Measurements from ENCODE around the gene CCDC144A.
"Not testable (repeated sequence)": the region's sequence is repeated elsewhere in the genome, so short reads cannot be mapped to it uniquely, and the experiment has no call there.

CCDC144A gene, protein sequence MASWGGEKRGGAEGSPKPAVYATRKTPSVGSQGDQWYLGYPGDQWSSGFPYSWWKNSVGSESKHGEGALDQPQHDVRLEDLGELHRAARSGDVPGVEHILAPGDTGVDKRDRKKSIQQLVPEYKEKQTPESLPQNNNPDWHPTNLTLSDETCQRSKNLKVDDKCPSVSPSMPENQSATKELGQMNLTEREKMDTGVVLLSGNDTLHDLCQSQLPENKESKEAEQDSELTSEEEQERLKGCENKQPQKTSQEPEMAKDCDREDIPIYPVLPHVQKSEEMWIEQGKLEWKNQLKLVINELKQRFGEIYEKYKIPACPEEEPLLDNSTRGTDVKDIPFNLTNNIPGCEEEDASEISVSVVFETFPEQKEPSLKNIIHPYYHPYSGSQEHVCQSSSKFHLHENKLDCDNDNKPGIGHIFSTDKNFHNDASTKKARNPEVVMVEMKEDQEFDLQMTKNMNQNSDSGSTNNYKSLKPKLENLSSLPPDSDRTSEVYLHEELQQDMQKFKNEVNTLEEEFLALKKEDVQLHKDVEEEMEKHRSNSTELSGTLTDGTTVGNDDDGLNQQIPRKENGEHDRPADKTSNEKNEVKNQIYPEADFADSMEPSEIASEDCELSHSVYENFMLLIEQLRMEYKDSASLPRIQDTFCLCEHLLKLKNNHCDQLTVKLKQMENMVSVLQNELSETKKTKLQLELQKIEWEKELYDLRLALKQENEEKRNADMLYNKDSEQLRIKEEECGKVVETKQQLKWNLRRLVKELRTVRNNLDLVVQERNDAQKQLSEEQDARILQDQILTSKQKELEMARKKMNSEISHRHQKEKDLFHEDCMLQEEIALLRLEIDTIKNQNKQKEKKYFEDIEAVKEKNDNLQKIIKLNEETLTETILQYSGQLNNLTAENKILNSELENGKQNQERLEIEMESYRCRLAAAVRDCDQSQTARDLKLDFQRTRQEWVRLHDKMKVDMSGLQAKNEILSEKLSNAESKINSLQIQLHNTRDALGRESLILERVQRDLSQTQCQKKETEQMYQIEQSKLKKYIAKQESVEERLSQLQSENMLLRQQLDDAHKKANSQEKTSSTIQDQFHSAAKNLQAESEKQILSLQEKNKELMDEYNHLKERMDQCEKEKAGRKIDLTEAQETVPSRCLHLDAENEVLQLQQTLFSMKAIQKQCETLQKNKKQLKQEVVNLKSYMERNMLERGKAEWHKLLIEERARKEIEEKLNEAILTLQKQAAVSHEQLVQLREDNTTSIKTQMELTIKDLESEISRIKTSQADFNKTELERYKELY (N-terminal part only)

DNA sequence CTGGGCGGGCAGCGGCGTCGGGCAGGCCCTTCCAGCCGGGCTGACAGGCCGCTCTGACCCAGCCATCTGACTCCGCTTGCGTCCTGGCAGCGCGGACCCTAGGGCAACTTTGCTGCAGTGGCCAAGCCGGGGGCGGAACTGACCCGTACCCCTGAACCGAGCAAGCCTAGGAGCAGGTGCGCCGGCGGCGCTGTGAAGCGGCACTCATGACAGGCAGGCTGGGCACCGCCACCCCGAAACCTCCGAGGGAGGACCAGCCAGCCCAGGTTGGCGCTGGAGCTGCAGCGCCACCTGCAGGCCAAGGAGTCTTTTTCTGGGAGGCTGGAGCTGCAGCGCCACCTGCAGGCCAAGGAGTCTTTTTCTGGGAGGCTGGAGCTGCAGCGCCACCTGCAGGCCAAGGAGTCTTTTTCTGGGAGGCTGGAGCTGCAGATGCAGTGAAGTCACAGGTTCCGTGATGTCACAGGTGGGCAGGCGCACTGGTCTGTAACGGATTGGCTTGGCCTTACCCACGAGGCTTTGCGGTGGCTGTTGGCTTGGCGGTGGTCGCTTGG is at the start of gene CCDC144A:
Gene CCDC144A, plus strand, starts transcription at position 511 of the 551 bp plus-strand sequence. CDS start 160 bp downstream, outside the sequence.
- DNase-seq = peak; percentile 24

DNA sequence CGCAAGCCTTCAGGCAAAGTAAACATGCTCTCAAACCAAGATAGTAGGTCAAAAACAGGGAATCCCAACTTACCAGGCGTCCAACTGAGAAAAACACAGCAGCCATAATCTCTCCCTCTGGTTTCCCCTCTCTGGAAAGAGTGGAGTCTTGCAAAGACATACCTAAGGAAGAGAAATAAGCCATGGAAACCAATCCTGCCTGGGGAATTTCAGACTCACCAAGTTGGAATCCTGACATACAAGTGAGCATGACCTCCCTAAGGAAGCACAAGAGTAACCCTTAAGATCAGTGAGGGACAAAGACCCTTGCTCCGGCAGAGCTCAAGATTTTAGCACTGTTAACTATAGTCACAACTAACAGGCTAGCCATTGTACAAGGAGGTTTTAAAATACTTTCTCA is 40.5 kb upstream of the CCDC144A start:
- DNase-seq = no peak

DNA sequence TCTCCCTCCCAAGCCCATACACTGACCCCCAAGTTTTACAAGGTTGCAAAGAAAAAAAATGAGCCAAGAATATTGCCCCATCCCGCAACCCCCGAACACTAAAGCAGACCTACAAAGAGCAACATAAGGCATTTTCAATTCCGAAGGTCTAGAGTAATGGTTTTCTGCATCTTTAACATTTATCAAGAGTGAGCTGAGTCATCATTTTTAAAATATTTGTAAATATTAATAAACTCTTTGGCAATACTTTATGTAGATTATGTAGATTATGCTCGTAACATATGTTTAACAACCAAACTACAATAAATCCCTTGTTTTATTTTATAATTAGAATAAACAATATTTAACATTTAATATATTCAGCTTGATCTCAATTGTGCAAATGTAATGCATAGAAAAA is 37.8 kb upstream of the CCDC144A start:
- DNase-seq = no peak

DNA sequence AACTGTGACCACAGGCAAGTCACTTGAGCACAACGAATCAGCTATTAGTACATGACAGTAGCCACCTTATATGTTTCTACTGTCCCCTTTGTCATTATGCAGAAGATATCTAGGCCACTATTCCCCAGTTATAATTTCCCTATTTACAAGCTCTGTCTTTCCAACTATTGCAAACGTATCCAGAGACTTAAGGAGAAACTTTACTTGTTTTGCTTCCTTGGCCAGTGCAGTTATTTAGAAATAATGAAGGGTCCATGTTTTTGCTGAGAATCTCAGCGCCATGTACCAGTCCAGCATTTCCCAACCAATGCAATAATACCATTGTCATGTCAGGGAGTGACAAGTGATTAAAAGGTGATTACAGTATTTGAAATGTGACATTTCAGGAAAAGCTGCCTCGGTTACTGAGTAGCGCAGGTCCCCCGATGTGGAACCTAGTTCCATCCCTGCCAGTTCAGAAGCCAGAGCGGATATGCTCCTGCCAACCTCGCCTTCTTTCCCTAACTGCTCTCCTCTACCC is 37.1 kb upstream of the CCDC144A start:
- DNase-seq = no peak

DNA sequence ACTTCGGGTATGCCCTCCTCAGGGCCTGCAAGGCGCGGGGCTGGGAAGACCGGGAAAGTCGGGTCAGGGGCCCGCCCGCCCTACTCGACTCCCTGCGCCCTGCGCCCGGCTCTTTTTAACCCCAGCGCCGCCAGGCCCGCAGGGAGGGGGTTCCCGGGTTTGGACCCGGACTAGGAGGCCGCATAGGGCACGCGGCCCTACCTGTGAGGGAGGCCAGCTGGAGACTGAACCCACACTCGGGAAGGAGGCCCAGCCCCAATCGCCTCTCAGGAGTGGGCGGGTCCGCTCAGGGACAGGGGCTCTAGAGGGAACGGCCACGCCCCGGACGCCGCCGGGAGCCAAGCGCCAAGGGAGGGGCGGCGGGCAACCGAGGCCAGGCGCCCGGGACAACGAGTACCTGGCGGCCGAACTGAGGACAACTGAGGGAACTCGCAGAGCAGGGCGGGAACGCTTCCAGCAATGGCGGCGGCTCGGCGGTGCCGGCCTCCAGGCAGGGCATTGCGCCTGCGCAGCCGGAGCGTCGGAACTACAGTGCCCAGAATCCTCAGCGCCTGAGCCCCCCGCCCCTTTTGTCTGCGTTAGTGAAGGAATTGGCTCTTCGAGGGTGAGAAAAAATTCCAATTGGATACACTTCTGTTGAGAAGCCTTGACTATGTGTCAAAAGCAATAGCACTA is 36.5 kb upstream of the CCDC144A start, which contains the start of gene ZNF624:
Gene ZNF624, minus strand, starts transcription at position 484 of the 675 bp plus-strand sequence.
- peak; percentile 86 for DNase-seq

DNA sequence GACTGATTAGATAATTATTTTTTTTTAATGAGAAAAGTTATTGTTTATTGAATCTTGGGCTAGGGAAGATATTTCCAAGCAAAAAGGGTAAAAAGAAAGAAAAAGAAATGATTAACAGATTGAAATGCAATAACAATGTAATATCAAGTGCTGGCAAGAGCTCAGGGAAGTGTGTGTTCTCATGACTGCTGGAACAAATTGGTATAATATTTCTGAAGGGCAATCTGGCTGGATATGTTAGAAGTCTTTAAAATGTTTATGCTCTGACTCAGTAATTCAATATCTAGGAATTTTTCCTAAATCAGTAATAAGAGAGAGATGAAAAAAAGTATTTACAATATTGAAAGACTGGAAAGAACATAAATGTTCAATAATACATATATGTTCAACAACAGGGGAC is 28.8 kb upstream of the CCDC144A start:
- no peak for DNase-seq

DNA sequence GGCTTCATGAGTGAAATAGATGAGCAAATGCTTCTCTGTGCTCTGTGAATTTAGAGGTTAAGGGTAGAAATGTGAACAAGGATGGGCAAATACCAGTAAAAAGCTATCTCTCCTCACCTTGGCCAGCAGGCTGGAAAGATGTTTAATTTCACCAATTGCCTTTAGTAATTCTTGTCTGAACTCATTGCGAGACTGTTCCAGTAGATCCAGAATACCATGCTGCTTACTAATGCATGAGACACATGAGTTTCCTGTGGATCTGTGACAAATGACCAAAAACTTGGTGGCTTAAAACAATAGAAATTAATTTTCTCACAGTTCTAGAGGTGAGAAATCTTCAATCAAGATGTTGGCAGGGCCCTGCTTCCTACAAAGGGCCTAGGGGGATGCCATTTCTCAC is 27.1 kb upstream of the CCDC144A start:
- no peak for DNase-seq

DNA sequence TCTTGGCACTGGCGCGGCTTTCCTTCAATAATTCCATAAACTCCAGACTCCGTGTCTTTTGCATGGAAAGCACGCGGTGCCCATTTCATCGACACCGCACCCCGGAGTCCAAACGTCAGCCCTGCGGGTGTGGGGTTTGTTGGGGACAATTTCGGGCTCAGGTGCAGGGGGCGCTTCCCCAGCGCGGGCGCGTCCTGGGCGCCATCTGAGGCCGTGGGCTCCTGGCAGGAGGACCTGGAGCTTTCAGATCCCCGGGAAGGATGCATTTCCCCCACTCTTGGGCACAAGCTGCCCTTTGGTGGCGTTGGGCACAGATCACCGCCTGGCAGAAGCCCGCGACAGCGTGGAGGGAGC is 23.5 kb upstream of the CCDC144A start:
- DNase-seq = not testable (repeated sequence)

DNA sequence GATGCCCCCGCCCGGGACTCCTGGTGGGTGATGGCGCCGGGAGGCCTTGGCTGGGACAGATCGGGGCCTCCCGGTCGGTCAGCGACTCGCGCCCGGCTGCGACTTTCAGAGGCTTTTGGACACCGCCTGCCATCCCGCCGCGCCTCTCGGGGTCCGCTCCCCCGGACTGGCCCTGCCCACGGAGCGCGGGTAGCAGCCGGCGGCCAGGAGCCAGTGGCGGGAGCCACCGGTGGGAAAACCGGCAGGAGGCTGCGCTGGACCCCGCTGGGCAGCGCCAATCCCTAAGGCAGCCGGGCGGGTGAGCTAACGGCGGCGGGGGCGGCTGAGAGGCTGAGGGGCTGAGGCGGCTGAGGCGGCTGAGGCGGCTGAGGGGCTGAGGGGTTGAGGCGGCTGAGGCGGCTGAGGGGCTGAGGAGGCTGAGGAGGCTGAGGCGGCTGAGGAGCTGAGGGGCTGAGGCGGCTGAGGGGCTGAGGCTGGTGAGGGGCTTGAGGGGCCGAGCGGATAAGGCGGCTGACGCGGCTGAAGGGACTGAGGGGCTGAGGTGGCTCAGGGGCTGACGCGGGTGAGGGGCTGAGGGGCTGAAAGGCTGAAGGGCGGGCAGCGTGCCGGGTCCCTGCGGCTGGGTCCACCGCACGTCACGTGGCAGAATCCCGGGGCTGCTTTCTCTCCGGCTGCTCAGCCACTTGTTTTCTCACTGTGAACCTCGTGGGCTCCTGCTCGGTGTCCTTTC is 23.0 kb upstream of the CCDC144A start:
- DNase-seq = not testable (repeated sequence)

DNA sequence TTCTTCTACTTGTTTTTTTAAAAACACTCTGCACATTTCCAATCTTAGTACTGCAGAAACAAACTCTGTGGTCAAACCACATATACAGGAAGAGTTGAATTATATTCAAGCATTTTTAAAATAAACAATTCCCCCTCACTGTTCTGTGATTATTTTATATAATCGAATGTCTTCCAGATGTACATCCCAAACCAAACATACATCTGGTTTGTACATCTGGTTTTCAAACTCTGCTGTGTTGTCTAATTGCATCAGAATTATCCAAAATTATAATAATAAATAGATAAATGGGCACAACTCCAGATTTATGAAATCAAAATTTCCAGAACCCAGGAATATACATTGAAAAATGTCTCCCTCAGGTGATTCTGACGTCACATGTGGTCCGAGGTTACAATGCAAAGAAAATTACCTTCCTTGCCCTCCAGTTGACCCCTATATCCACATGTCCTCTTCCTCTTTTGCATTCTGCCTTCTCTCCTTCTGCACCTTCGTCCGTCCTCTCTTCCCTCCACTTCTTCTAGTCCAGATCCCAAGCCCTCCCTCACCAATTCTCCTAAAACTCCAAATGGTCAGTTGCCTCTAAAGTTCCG is 13.3 kb upstream of the CCDC144A start:
- DNase-seq = no peak

DNA sequence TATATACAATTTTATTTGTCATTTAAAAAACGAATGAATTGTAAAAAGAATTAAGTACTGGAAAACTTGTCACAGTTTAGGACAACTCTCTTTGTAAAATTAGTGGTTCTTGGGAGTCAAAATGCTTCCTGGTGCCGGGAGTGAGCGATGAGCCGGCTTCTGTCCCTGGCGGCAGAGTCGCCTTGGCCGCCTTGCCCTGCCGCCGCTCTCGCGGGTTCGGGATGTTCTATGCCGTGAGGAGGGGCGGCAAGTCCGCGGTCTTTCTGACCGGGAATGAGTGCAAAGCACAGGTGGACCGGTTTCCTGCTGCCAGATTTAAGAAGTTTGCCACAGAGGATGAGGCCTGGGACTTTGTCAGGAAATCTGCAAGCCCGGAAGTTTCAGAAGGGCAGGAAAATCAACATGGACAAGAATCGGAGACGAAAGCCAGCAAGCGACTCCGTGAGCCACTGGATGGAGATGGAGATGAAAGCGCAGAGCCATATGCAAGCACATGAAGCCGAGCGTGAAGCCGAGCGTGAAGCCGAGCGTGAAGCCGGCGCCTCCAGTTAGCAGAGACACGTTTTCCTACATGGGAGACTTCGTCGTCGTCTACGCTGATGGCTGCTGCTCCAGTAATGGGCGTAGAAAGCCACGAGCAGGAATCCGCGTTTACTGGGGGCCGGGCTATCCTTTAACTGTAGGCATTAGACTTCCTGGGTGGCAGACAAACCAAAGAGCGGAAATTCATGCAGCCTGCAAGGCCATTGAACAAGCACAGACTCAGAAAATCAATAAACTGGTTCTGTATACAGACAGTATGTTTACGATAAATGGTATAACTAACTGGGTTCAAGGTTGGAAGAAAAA is 6.5 kb upstream of the CCDC144A start:
- DNase-seq = not testable (repeated sequence)

DNA sequence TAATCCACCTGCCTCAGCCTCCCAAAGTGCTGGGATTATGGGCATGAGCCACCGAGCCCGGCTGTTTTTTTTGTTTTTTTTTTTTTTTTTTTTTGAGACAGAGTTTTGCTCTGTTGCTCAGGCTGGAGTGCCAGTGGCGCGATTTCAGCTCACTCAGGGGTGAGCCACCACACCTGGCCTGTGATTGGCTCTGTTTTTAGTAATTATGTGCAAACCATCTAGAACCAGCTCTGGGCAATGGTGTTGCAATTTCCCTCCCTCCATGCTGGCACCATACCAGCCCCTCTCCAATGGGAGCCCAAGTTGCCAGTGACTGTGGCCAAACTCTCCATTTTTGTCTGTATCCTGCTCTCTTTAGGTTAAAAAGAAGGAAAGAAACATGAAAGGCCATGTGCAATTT is 4.0 kb upstream of the CCDC144A start:
- DNase-seq = not testable (repeated sequence)

DNA sequence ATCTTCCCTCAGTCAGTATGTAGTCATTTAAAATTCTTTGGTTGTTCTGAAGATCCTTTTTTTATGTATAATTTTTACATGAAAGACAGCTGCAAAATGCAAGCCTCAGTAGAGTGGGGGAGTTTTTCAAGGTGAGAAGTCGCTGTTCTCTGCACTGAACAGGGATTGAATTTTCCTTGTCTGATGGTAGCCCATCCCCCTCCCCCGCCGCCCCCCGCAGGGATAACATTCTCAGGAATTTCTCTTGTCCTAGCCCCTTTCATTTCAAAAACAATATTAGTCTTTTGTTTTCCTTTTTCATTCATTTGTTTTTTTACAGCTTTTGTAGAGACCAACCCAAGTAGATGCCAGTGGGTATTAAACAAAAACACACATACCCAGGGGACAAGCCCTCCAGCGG is 2.9 kb upstream of the CCDC144A start:
- DNase-seq = not testable (repeated sequence)

DNA sequence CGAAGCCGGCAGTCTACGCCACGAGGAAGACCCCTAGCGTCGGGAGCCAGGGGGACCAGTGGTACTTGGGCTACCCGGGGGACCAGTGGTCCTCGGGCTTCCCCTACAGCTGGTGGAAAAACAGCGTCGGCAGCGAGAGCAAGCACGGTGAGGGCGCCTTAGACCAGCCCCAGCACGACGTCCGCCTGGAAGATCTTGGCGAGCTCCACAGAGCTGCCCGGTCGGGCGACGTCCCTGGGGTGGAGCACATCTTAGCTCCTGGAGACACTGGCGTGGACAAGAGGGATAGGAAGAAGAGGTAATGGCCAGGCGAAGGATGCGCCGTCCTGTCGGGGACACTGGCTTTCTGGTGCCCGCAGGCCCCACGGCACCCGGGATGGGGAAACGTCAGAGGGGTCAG is 406 bp downstream of the CCDC144A start:
- not testable (repeated sequence) for DNase-seq

DNA sequence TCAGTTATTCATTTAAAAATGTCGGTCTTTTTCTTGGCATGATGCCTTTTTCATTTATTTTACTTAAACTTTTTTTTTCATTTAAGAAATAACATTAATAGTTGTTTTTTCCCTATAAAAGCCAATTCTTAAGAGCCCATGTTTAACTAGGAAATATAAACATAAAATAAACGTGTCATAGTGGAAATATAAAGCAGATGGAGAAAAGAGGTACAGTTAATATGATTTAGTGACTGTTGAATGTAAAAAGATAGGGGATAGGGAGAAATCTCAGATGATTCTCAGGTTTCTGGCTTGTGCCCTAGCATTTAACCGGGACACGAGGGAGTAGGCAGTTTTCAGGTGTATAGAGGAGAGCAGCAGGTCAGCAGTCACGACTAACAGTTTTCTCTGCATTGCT is 7.6 kb downstream of the CCDC144A start:
- not testable (repeated sequence) for DNase-seq

DNA sequence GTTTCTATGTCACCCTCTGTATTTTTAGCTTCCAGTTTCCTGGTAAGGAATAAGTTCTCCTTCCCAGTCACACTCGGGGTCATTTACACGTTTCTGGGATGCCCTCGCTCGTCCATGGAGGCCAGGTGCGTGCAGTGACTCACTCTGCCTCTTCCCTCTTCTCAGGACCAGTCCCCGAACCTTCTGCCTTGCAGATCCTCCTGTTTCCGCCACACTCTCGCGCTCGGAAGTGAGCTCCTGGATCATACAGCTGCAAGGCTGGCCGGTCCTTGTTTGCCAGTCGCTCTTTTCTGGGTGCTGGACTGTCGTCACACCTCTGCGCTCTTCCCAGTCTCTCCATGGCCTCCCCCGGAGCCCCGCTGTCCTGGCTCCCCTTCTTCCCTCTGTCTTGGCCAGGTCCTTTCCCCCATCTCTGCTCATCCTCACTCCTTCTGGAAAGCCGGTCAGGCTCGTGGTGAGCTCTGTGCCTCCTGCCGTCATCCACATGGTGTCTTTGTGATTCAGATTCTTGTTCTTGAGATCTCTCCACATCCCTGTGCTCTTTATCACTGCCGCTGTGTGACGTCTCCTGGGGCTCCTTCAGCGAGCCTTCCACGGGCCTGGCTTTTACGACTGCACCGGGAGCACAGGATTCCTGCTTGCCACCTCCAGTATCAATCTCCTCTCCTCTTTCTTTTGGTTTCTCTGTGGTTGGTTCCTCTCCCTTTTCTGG is 55.6 kb downstream of the CCDC144A start:
- DNase-seq = not testable (repeated sequence)

DNA sequence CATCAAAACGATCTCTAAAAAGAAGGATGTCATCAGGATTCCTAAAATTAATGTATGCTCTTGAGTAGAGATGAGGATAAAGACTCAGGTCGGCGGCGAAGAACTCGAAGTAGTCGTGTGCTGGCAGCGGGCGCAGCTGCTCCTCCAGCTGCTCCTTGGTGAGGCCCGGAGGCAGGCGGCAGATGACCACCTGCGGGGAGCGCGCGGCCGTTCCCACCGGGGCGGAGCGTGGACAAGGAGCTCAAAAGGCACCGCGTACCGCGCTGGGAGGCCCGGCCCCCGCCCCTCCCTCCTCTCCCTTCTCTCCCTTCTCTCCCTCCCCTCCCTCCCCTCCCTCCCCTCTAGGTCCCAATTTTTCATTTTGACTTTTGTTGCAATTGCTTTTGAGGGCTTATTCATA is 56.5 kb downstream of the CCDC144A start:
- DNase-seq = not testable (repeated sequence)

DNA sequence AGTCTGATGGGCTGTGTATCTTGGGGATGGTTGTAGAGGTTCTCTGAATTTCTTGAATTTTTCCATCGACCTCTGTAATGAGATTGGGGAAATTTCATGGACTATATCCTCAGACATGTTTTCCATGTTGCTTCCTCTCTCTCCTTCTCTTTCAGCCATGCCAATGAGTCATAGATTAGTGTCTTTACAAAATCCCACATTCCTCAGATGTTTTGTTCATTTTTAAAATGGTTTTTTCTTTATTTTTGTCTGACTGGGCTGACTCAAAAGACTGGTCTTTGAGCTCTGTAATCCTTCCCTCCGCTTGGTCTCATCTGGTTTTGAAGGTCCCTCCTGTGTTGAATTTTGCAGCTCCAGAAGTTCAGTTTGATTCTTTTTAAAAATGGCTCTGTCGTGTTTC is 60.5 kb downstream of the CCDC144A start:
- DNase-seq = not testable (repeated sequence)
